B cell (primary cell): ENCODE data around the gene TSPOAP1. TPM values are rescaled to one million over a fixed set of nuclear protein-coding genes. Genes with fewer than 3 reads are reported as not detected.
A peak's percentile ranks its signal among the peaks of the same experiment; 100 is the strongest.

Experiments used
- ATAC-seq: fragments of 200-7000 bp; cut with Tn5 transposase; one replicate; pipeline ENCODE4 v1.10.0; 2021; ENCODE audit warnings: low read depth, mild to moderate bottlenecking, moderate number of reproducible peaks, moderate library complexity
- CTCF ChIA-PET: fragments of 350-600 bp; sonication (Branson Sonifier 250); formaldehyde crosslinking; loops from one replicate; lab custom pipeline; 2021; ENCODE audit warnings: antibody characterized with exemption, inconsistent platforms; lab: Charles Lee
- POLR2A ChIA-PET: fragments of 350-600 bp; sonication (Branson Sonifier 250); formaldehyde crosslinking; loops from one replicate; lab custom pipeline; 2021; ENCODE audit warnings: antibody characterized with exemption; lab: Charles Lee
- DNase-seq: peaks from one replicate; pipeline ENCODE4 v3.0.0; 2013
- H2AFZ ChIP-seq: 2 replicates; pipeline ENCODE4 v1.6.1; 2012; ENCODE audit warnings: mild to moderate bottlenecking, low read depth, low read length; ENCODE audit not compliant: insufficient read depth, poor library complexity, severe bottlenecking
- H3K27ac ChIP-seq, 2 donors: 1 replicate in 1 of 2; 2 replicates in 1 of 2; pipeline ENCODE4 v1.5.1; 2012 to 2013; ENCODE audit warnings: low read length in 2 of 2, mild to moderate bottlenecking in 2 of 2, moderate library complexity in 1 of 2
- H3K27me3 ChIP-seq, 4 experiments: fragments of 200-600 bp in 1 of 4; sonication (generic) in 1 of 4; replicated peaks in 1 of 4; 1 replicate in 2 of 4; 2 replicates in 2 of 4; pipeline versions ENCODE4 v1.6.1 to v1.7.0; 2013 to 2016; ENCODE audit warnings: low read length in 3 of 4, mild to moderate bottlenecking in 2 of 4, mixed read lengths in 1 of 4, moderate library complexity in 1 of 4; ENCODE audit not compliant: insufficient read depth in 4 of 4, control insufficient read depth in 3 of 4; ENCODE audit errors: control extremely low read depth in 1 of 4
- H3K36me3 ChIP-seq, 2 experiments: replicated peaks in 1 of 2; 1 replicate in 1 of 2; 2 replicates in 1 of 2; pipeline versions ENCODE4 v1.6.1 to v1.7.1; 2013; ENCODE audit warnings: low read length in 1 of 2; ENCODE audit not compliant: insufficient read depth in 2 of 2, control insufficient read depth in 1 of 2; ENCODE audit errors: control extremely low read depth in 1 of 2, extremely low read depth in 1 of 2
- H3K4me1 ChIP-seq, 2 donors: fragments of 200-600 bp in 1 of 2; sonication (generic) in 1 of 2; 1 replicate in 1 of 2; 2 replicates in 1 of 2; pipeline versions ENCODE4 v1.5.1 to v1.6.1; 2013 to 2017; ENCODE audit warnings: low read length in 2 of 2; ENCODE audit not compliant: control insufficient read depth in 2 of 2, insufficient read depth in 2 of 2
- H3K4me2 ChIP-seq: replicated peaks from 2 replicates; pipeline ENCODE3; 2012; ENCODE audit warnings: mild to moderate bottlenecking, low read depth, low read length; ENCODE audit not compliant: poor library complexity, severe bottlenecking
- H3K4me3 ChIP-seq, 5 experiments: fragments of 200-600 bp in 1 of 5; sonication (generic) in 1 of 5; 1 replicate in 3 of 5; 2 replicates in 2 of 5; pipeline versions ENCODE4 v1.5.1 to v1.7.0; 2011 to 2016; ENCODE audit warnings: low read length in 4 of 5, mild to moderate bottlenecking in 4 of 5, low read depth in 2 of 5, control low read depth in 1 of 5, moderate library complexity in 1 of 5; ENCODE audit not compliant: insufficient read depth in 1 of 5; ENCODE audit errors: control extremely low read depth in 1 of 5, extremely low read depth in 1 of 5
- H3K79me2 ChIP-seq: fragments of 200-600 bp; sonication (generic); one replicate; pipeline ENCODE4 v1.6.0; 2016; ENCODE audit warnings: low read length; ENCODE audit not compliant: control insufficient read depth, insufficient read depth
- H3K9ac ChIP-seq: fragments of 200-600 bp; sonication (generic); 2 replicates; pipeline ENCODE4 v1.6.1; 2017; ENCODE audit warnings: mild to moderate bottlenecking, low read length, moderate library complexity
- H3K9me3 ChIP-seq, 3 donors: one replicate each; pipeline versions ENCODE4 v1.6.1 to v1.7.1; 2013; ENCODE audit warnings: low read length in 2 of 3; ENCODE audit not compliant: control insufficient read depth in 2 of 3, insufficient read depth in 1 of 3; ENCODE audit errors: control extremely low read depth in 1 of 3
- H4K20me1 ChIP-seq: 2 replicates; pipeline ENCODE4 v1.6.0; 2012; ENCODE audit warnings: mild to moderate bottlenecking, low read length; ENCODE audit not compliant: insufficient read depth, control insufficient read depth, poor library complexity, severe bottlenecking
- H3K27ac Mint-ChIP-seq: one replicate; pipeline ENCODE4 v1.8.0; 2021; ENCODE audit warnings: mixed read lengths
- H3K27me3 Mint-ChIP-seq: one replicate; pipeline ENCODE4 v1.8.0; 2021; ENCODE audit warnings: mixed read lengths
- H3K4me1 Mint-ChIP-seq: one replicate; pipeline ENCODE4 v1.8.0; 2021; ENCODE audit warnings: mixed read lengths
- H3K4me3 Mint-ChIP-seq: one replicate; pipeline ENCODE4 v1.8.0; 2021; ENCODE audit warnings: mixed read lengths
- H3K9me3 Mint-ChIP-seq: one replicate; pipeline ENCODE4 v1.8.0; 2022; ENCODE audit warnings: mixed read lengths; ENCODE audit not compliant: insufficient read depth
- CTCF ChIP-seq: fragments of 200-600 bp; IDR thresholded peaks from one replicate; pipeline ENCODE4 v1.8.0; 2022; ENCODE audit warnings: antibody characterized with exemption, mild to moderate bottlenecking
- EZH2 ChIP-seq: IDR thresholded peaks from 2 replicates; pipeline ENCODE4 v1.6.1; 2012; ENCODE audit warnings: borderline replicate concordance, low read depth, mild to moderate bottlenecking, moderate library complexity, low read length; ENCODE audit not compliant: insufficient read depth, poor library complexity, severe bottlenecking
- WGBS: methylation state at CpG from one replicate; pipeline ENCODE4 v1.1.5; 2013; ENCODE audit warnings: missing lambda C conversion rate; ENCODE audit not compliant: insufficient coverage; 5-methylcytosine and 5-hydroxymethylcytosine counted together
- intact Hi-C: fragments of 100-400 bp; cut with micrococcal nuclease; formaldehyde crosslinking; loops from one replicate; pipeline ENCODE4 v1.10.0; 2022
- polyA plus RNA-seq: library from polyadenylated mRNA; depleted of rRNA; stranded (reverse); fragments of >200 nt; gene quantifications from 2 replicates; pipeline ENCODE4 v1.2.3, GENCODE V29; 2012
- total RNA-seq, 2 donors: library from RNA; stranded (reverse); fragments of 120-200 nt in 1 of 2; gene quantifications; 1 replicate in 1 of 2; 2 replicates in 1 of 2; pipeline versions ENCODE4 v1.2.3 to v1.2.4, GENCODE V29; 2013 to 2022

The TSPOAP1 gene
- total and polyA plus RNA-seq, 2 donors (not counting 1 experiment from before 2014, with no cell fraction given): 10.8 to 30.7 TPM

GRCh38 chr17:58324056-58324408, 4.6 kb downstream of the TSPOAP1 start:
- ATAC-seq (no peak), DNase-seq (peak; percentile 26)
- 26% methylated on average over 10 of the region's 13 CpGs for WGBS
- Histone ChIP-seq H3K36me3 (no peaks in the 10 kb centered on the region), H3K9me3 (no peaks in the 10 kb centered on the region), H2AFZ (peak overlapping the region; percentile 78), H3K27ac (no peak overlapping the region), H4K20me1 (peaks cover 12% of the 10 kb centered on the region), H3K27me3 (no peaks in the 10 kb centered on the region), H3K79me2 (peaks cover 22% of the 10 kb centered on the region), H3K4me1 (peaks cover 29 to 50% of the 10 kb centered on the region in 2 donors), H3K4me3 (peak overlapping the region in 2 of 5 experiments; percentile 49 to 63), H3K4me2 (peak overlapping the region; percentile 87), H3K9ac (peak overlapping the region; percentile 55)
- no peaks in the 10 kb centered on the region for H3K27me3 Mint-ChIP-seq
- no peak overlapping the region for H3K27ac Mint-ChIP-seq
- H3K4me3 Mint-ChIP-seq: peak overlapping the region; percentile 37
- ChIA-PET CTCF (interaction anchor here (1.7 to 17.9 kb wide), 2 partner anchors 18 to 93 kb away, joined by 5 to 587 read pairs; partner anchors contain the start of gene RNF43), POLR2A (interaction anchor here (0.7 to 19.3 kb wide), 4 partner anchors 9 to 42 kb away, joined by 3 to 663 read pairs (median 4); no protein-coding TSS in a partner anchor)
- H3K9me3 Mint-ChIP-seq: no peaks in the 10 kb centered on the region
- intact Hi-C loops: no loop called here
- TF ChIP-seq EZH2 (no peak), CTCF (no peak)
- peaks cover 46% of the 10 kb centered on the region for H3K4me1 Mint-ChIP-seq

GRCh38 chr17:58323366-58324055, 5.1 kb downstream of the TSPOAP1 start:
- TF ChIP-seq EZH2: no peak
- TF ChIP-seq CTCF: no peak
- Mint-ChIP-seq H3K27ac (no peak overlapping the region), H3K4me3 (peak overlapping the region; percentile 37), H3K9me3 (no peaks in the 10 kb centered on the region), H3K27me3 (no peaks in the 10 kb centered on the region), H3K4me1 (peaks cover 42% of the 10 kb centered on the region)
- no peak overlapping the region for H3K4me3 ChIP-seq
- no peaks in the 10 kb centered on the region for H3K9me3 ChIP-seq
- H3K9ac ChIP-seq: no peak overlapping the region
- intact Hi-C loops: no loop called here
- H3K27ac ChIP-seq: no peak overlapping the region
- H3K4me1 ChIP-seq: peaks cover 28 to 45% of the 10 kb centered on the region in 2 donors
- H4K20me1 ChIP-seq: peaks cover 7% of the 10 kb centered on the region
- WGBS: 91% methylated on average over 6 of the region's 8 CpGs
- peaks cover 23% of the 10 kb centered on the region for H3K79me2 ChIP-seq
- DNase-seq: peak; percentile 8
- ChIA-PET CTCF (interaction anchor here (1.7 to 17.9 kb wide), 3 partner anchors 18 to 94 kb away, joined by 5 to 587 read pairs (median 6); partner anchors contain the start of gene RNF43), POLR2A (interaction anchor here (0.8 to 19.3 kb wide), 4 partner anchors 9 to 43 kb away, joined by 4 to 663 read pairs (median 6); partner anchors contain the start of gene SUPT4H1)
- no peaks in the 10 kb centered on the region for H3K27me3 ChIP-seq
- H3K36me3 ChIP-seq: no peaks in the 10 kb centered on the region
- H3K4me2 ChIP-seq: peak overlapping the region; percentile 87
- peak overlapping the region; percentile 78 for H2AFZ ChIP-seq
- no peak for ATAC-seq
